Activated T-helper 2 cell treated with anti-CD3 and anti-CD28 coated beads, Interferon-gamma antibody, Interleukin-2, Interleukin-4, amounts not matched to agents 10 μg/mL and 5 μg/mL and 100 μg/mL, durations not matched to agents 14 hours and 24 hours and 36 hours (primary cell): ENCODE data around the gene MALAT1. TPM values are rescaled to one million over a fixed set of nuclear protein-coding genes. Genes with fewer than 3 reads are reported as not detected.
A peak's percentile ranks its signal among the peaks of the same experiment; 100 is the strongest.

Source experiments
- DNase-seq: peaks from one replicate; pipeline ENCODE4 v3.0.0; 2021; ENCODE audit warnings: low spot score
- H3K27ac Mint-ChIP-seq: one replicate; pipeline ENCODE4 v1.8.0; 2021; ENCODE audit warnings: mixed read lengths
- H3K27me3 Mint-ChIP-seq: one replicate; pipeline ENCODE4 v1.8.0; 2021; ENCODE audit warnings: low read depth, mixed read lengths
- H3K36me3 Mint-ChIP-seq: one replicate; pipeline ENCODE4 v1.8.0; 2021; ENCODE audit warnings: low read depth, mixed read lengths
- H3K4me1 Mint-ChIP-seq: one replicate; pipeline ENCODE4 v1.8.0; 2021; ENCODE audit warnings: low read depth, mixed read lengths
- H3K4me3 Mint-ChIP-seq: one replicate; pipeline ENCODE4 v1.8.0; 2021; ENCODE audit warnings: low read depth, mild to moderate bottlenecking, moderate library complexity, mixed read lengths
- H3K9me3 Mint-ChIP-seq: one replicate; pipeline ENCODE4 v1.8.0; 2021; ENCODE audit warnings: mixed read lengths
- intact Hi-C: fragments of 100-400 bp; cut with micrococcal nuclease; formaldehyde crosslinking; loops from one replicate; pipeline ENCODE4 v1.15.1; 2023
- total RNA-seq: library from RNA; stranded (reverse); gene quantifications from 2 replicates; pipeline ENCODE4 v1.2.3, GENCODE V29; 2022

The MALAT1 gene
- total RNA-seq, 1 donor from 2014 or later, result 4,338 TPM

GRCh38 chr11:65547446-65548125, 48.7 kb downstream of the MALAT1 start:
- no peak overlapping the region for H3K4me3 Mint-ChIP-seq
- H3K36me3 Mint-ChIP-seq, result peaks cover 67% of the 10 kb centered on the region

DNA sequence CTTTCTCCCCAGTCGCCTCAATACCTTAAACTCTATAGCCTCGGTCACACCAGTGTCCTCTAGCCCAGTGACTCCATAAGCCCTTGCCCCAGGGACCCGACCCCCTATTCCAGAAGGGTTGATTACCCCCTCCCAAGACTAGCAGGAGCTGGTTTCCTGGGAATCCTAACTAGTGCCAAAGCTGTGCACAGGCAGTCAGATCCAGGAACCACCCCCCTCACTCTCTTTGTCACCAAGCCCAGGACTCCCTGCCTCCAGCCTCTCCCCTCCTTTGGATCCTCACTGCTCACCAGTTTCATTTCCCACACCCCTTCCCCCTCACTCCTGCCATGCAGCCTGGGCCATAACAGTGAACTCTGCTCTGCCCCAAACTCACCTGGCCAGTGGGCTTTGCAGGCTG, 49.5 kb downstream of the MALAT1 start:
- Mint-ChIP-seq H3K36me3 (peaks cover 63% of the 10 kb centered on the region), H3K27me3 (no peaks in the 10 kb centered on the region), H3K9me3 (no peaks in the 10 kb centered on the region), H3K4me1 (peaks cover 48% of the 10 kb centered on the region), H3K27ac (peak overlapping the region; percentile 20), H3K4me3 (peak overlapping the region; percentile 14)
- intact Hi-C loops, result no loop called here
- no peak for DNase-seq

More at GRCh38 chr11:65547446-65548125, 48.7 kb downstream of the MALAT1 start:
- Mint-ChIP-seq H3K9me3 (no peaks in the 10 kb centered on the region), H3K4me1 (peaks cover 44% of the 10 kb centered on the region), H3K27ac (peak overlapping the region; percentile 20), H3K27me3 (no peaks in the 10 kb centered on the region)
- intact Hi-C loops, result no loop called here
- DNase-seq, result no peak

- Mint-ChIP-seq H3K27ac (no peak overlapping the region), H3K4me3 (no peak overlapping the region), H3K4me1 (peaks cover 48% of the 10 kb centered on the region), H3K27me3 (no peaks in the 10 kb centered on the region), H3K9me3 (no peaks in the 10 kb centered on the region), H3K36me3 (peaks cover 59% of the 10 kb centered on the region)
- intact Hi-C loops, result no loop called here
- no peak for DNase-seq
Observed at GRCh38 chr11:65549096-65549495, 50.3 kb downstream of the MALAT1 start.

- peak; percentile 55 for DNase-seq
- intact Hi-C loops, result no loop called here
- Mint-ChIP-seq H3K4me3 (no peak overlapping the region), H3K27ac (no peak overlapping the region), H3K36me3 (peaks cover 42% of the 10 kb centered on the region), H3K27me3 (no peaks in the 10 kb centered on the region), H3K9me3 (no peaks in the 10 kb centered on the region), H3K4me1 (peaks cover 51% of the 10 kb centered on the region)
Observed at GRCh38 chr11:65551572-65552387, 52.9 kb downstream of the MALAT1 start.

- Mint-ChIP-seq H3K4me3 (no peak overlapping the region), H3K27ac (peak overlapping the region; percentile 1), H3K27me3 (no peaks in the 10 kb centered on the region), H3K4me1 (peaks cover 56% of the 10 kb centered on the region), H3K36me3 (peaks cover 41% of the 10 kb centered on the region), H3K9me3 (no peaks in the 10 kb centered on the region)
- intact Hi-C loops, result no loop called here
- no peak for DNase-seq
Observed at GRCh38 chr11:65552388-65552951, 53.6 kb downstream of the MALAT1 start.

GRCh38 chr11:65553301-65554001, 54.6 kb downstream of the MALAT1 start:
- H3K36me3 Mint-ChIP-seq, result peaks cover 34% of the 10 kb centered on the region
- H3K27ac Mint-ChIP-seq, result peak overlapping the region; percentile 15
- H3K4me3 Mint-ChIP-seq, result peak overlapping the region; percentile 26
- DNase-seq, result peak; percentile 80
- intact Hi-C loops, result no loop called here
- peaks cover 49% of the 10 kb centered on the region for H3K4me1 Mint-ChIP-seq
- H3K27me3 Mint-ChIP-seq, result no peaks in the 10 kb centered on the region
- H3K9me3 Mint-ChIP-seq, result no peaks in the 10 kb centered on the region

- no peak for DNase-seq
- H3K36me3 Mint-ChIP-seq, result peaks cover 27% of the 10 kb centered on the region
- peaks cover 49% of the 10 kb centered on the region for H3K4me1 Mint-ChIP-seq
- H3K9me3 Mint-ChIP-seq, result no peaks in the 10 kb centered on the region
- H3K27me3 Mint-ChIP-seq, result no peaks in the 10 kb centered on the region
- intact Hi-C loops, result no loop called here
- H3K4me3 Mint-ChIP-seq, result peak overlapping the region; percentile 31
- peak overlapping the region; percentile 42 for H3K27ac Mint-ChIP-seq
Observed at GRCh38 chr11:65554057-65554818, 55.4 kb downstream of the MALAT1 start.

DNA sequence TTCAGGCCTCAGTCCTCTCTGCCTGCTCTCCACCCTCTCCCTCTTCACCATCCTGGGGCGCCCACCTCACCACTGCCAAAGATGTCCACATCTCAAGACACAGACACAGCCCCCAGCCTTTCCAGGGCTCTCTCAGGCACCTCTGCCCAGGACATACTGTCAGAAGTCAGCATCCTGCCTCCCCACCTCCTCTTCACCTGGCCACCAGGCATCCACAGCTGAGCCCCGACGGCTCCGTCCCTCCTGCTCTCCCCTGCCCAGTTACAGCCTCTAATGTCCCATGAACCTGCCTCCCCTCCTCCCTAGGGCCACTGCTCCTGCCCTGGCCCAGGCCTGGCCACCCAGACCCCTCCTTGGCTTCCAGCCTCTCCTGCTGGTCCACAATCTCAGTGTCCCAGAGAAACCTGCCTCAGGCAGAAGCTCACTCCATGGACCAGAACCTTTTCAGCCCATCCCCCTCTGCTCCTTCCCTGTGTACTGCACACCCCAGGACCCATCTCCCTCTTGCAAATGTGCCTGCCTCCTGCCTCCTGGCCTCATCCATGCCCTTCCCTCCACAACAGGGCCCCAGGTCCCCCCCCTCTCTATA, 56.1 kb downstream of the MALAT1 start:
- Mint-ChIP-seq H3K4me1 (peaks cover 53% of the 10 kb centered on the region), H3K4me3 (peak overlapping the region; percentile 31), H3K27me3 (no peaks in the 10 kb centered on the region), H3K27ac (peak overlapping the region; percentile 42), H3K36me3 (peaks cover 22% of the 10 kb centered on the region), H3K9me3 (no peaks in the 10 kb centered on the region)
- intact Hi-C loops, result no loop called here
- DNase-seq, result no peak

DNA sequence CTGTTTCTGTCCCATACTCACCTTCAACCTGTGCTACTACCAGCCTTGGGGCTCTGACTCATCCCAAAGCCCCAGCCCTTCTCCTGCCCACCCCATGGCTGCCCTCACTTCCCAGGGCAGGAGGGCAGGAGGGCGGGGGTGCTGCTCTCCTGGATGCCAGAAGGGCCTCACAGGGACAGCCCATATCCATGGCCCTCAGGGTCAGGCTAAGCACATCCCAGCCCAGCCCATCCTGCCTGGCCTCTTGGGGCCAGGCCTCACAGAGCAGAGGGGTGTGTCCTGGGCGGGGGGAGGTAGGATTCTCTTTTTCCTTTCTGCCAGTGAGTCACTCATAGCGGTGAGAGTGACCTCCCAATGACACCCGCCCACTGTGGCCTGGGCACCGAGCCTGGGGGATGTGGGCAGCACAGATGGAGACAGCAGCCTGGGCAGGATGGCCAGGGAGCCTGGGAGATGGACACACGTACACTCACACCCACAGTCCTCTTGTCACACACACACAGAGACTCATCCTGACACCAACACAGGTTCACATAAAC, 56.9 kb downstream of the MALAT1 start:
- intact Hi-C loops, result no loop called here
- H3K27ac Mint-ChIP-seq, result peak overlapping the region; percentile 71
- H3K36me3 Mint-ChIP-seq, result peaks cover 17% of the 10 kb centered on the region
- no peaks in the 10 kb centered on the region for H3K27me3 Mint-ChIP-seq
- peaks cover 60% of the 10 kb centered on the region for H3K4me1 Mint-ChIP-seq
- peak overlapping the region; percentile 82 for H3K4me3 Mint-ChIP-seq
- no peaks in the 10 kb centered on the region for H3K9me3 Mint-ChIP-seq
- no peak for DNase-seq
